HG02588 (cell line): ENCODE measurements around the gene ABHD17C.

Experiments
- ATAC-seq: cut with Tn5 transposase; IDR thresholded peaks from one replicate; pipeline ENCODE4 v1.9.1; 2021; ENCODE audit warnings: mild to moderate bottlenecking, moderate library complexity; ENCODE audit not compliant: unreplicated experiment

Gene ABHD17C

GRCh38 chr15:80727596-80727995, 32.5 kb downstream of the ABHD17C start:
- no peak for ATAC-seq

GRCh38 chr15:80730387-80730786, 35.3 kb downstream of the ABHD17C start:
- ATAC-seq = no peak

GRCh38 chr15:80730926-80731325, 35.8 kb downstream of the ABHD17C start:
- no peak for ATAC-seq

GRCh38 chr15:80732167-80732566, 37.1 kb downstream of the ABHD17C start:
- ATAC-seq = no peak

GRCh38 chr15:80732818-80733217, 37.7 kb downstream of the ABHD17C start:
- no peak for ATAC-seq

- ATAC-seq = no peak
Observed at GRCh38 chr15:80733460-80733859, 38.4 kb downstream of the ABHD17C start.

- ATAC-seq = no peak
Observed at GRCh38 chr15:80735344-80735743, 40.2 kb downstream of the ABHD17C start.

- no peak for ATAC-seq
Observed at GRCh38 chr15:80736560-80736959, 41.5 kb downstream of the ABHD17C start.

- no peak for ATAC-seq
Observed at GRCh38 chr15:80739919-80740318, 44.8 kb downstream of the ABHD17C start.

GRCh38 chr15:80742081-80742480, 47.0 kb downstream of the ABHD17C start:
- ATAC-seq = no peak

- ATAC-seq = no peak
Observed at GRCh38 chr15:80743189-80743833, 48.2 kb downstream of the ABHD17C start.

GRCh38 chr15:80744415-80744814, 49.3 kb downstream of the ABHD17C start:
- no peak for ATAC-seq

- ATAC-seq = no peak
Observed at GRCh38 chr15:80744826-80745225, 49.7 kb downstream of the ABHD17C start.

GRCh38 chr15:80745888-80746287, 50.8 kb downstream of the ABHD17C start:
- no peak for ATAC-seq

GRCh38 chr15:80747317-80748053, 52.4 kb downstream of the ABHD17C start:
- no peak for ATAC-seq

GRCh38 chr15:80749589-80749988, 54.5 kb downstream of the ABHD17C start:
- no peak for ATAC-seq

- ATAC-seq = no peak
Observed at GRCh38 chr15:80750575-80750974, 55.5 kb downstream of the ABHD17C start.

- ATAC-seq = no peak
Observed at GRCh38 chr15:80752204-80752603, 57.1 kb downstream of the ABHD17C start.

- no peak for ATAC-seq
Observed at GRCh38 chr15:80753161-80753560, 58.1 kb downstream of the ABHD17C start.

- ATAC-seq = no peak
Observed at GRCh38 chr15:80754014-80754413, 58.9 kb downstream of the ABHD17C start.

- ATAC-seq = no peak
Observed at GRCh38 chr15:80755885-80756284, 60.8 kb downstream of the ABHD17C start.

- no peak for ATAC-seq
Observed at GRCh38 chr15:80758130-80758745, 63.1 kb downstream of the ABHD17C start.
